ENCODE results near the gene CHAT.
A peak's percentile ranks its signal among the peaks of the same experiment; 100 is the strongest.

Gene CHAT

GRCh38 chr10:49605216-49605938 lies 8.5 kb upstream of the CHAT start:
- no peak for ATAC-seq (ENCODE audit: low read depth)
- Histone ChIP-seq H3K36me3 (ENCODE audit: low read depth) (no peaks in the 10 kb centered on the region), H3K27me3 (ENCODE audit: insufficient read depth, poor library complexity, severe bottlenecking) (peaks cover 30% of the 10 kb centered on the region), H3K9me3 (ENCODE audit: severe bottlenecking) (no peaks in the 10 kb centered on the region), H3K4me1 (ENCODE audit: insufficient read depth, poor library complexity, severe bottlenecking) (peaks cover 9% of the 10 kb centered on the region), H3K4me3 (ENCODE audit: severe bottlenecking) (no peak overlapping the region), H3K27ac (ENCODE audit: poor library complexity, severe bottlenecking) (no peak overlapping the region)
- peak; percentile 33 for DNase-seq (ENCODE audit: low spot score)
- TF ChIP-seq CTCF (IDR thresholded peaks at IDR 0.05; ENCODE audit: poor library complexity, severe bottlenecking) = no peak

- Histone ChIP-seq H3K27me3 (ENCODE audit: insufficient read depth, poor library complexity, severe bottlenecking) (peaks cover 37% of the 10 kb centered on the region), H3K36me3 (ENCODE audit: low read depth) (no peaks in the 10 kb centered on the region), H3K9me3 (ENCODE audit: severe bottlenecking) (no peaks in the 10 kb centered on the region), H3K4me3 (ENCODE audit: severe bottlenecking) (no peak overlapping the region), H3K27ac (ENCODE audit: poor library complexity, severe bottlenecking) (no peak overlapping the region), H3K4me1 (ENCODE audit: insufficient read depth, poor library complexity, severe bottlenecking) (peaks cover 9% of the 10 kb centered on the region)
- ATAC-seq (ENCODE audit: low read depth) (no peak), DNase-seq (ENCODE audit: low spot score) (peak; percentile 17)
- TF ChIP-seq CTCF (IDR thresholded peaks at IDR 0.05; ENCODE audit: poor library complexity, severe bottlenecking) = no peak
Measured at GRCh38 chr10:49605939-49606509, 7.8 kb upstream of the CHAT start.

GRCh38 chr10:49606981-49607535 lies 6.8 kb upstream of the CHAT start:
- DNase-seq (ENCODE audit: low spot score) = peak; percentile 78
- peaks cover under 1% of the 10 kb centered on the region for H3K4me1 ChIP-seq (ENCODE audit: insufficient read depth, poor library complexity, severe bottlenecking)
- TF ChIP-seq CTCF (IDR thresholded peaks at IDR 0.05; ENCODE audit: poor library complexity, severe bottlenecking) = no peak
- H3K27ac ChIP-seq (ENCODE audit: poor library complexity, severe bottlenecking) = no peak overlapping the region
- H3K27me3 ChIP-seq (ENCODE audit: insufficient read depth, poor library complexity, severe bottlenecking) = peaks cover 47% of the 10 kb centered on the region
- no peaks in the 10 kb centered on the region for H3K9me3 ChIP-seq (ENCODE audit: severe bottlenecking)
- no peaks in the 10 kb centered on the region for H3K36me3 ChIP-seq (ENCODE audit: low read depth)
- ATAC-seq (ENCODE audit: low read depth) = peak; percentile 64
- H3K4me3 ChIP-seq (ENCODE audit: severe bottlenecking) = no peak overlapping the region

- H3K4me1 ChIP-seq (ENCODE audit: insufficient read depth, poor library complexity, severe bottlenecking) = no peaks in the 10 kb centered on the region
- peaks cover 60% of the 10 kb centered on the region for H3K27me3 ChIP-seq (ENCODE audit: insufficient read depth, poor library complexity, severe bottlenecking)
- no peak overlapping the region for H3K27ac ChIP-seq (ENCODE audit: poor library complexity, severe bottlenecking)
- ATAC-seq (ENCODE audit: low read depth) (no peak), DNase-seq (ENCODE audit: low spot score) (peak; percentile 26)
- no peak overlapping the region for H3K4me3 ChIP-seq (ENCODE audit: severe bottlenecking)
- H3K36me3 ChIP-seq (ENCODE audit: low read depth) = no peaks in the 10 kb centered on the region
- no peak for TF ChIP-seq CTCF (IDR thresholded peaks at IDR 0.05; ENCODE audit: poor library complexity, severe bottlenecking)
- no peaks in the 10 kb centered on the region for H3K9me3 ChIP-seq (ENCODE audit: severe bottlenecking)
Measured at GRCh38 chr10:49608166-49609005, 5.5 kb upstream of the CHAT start.
